GM21515 (cell line): ENCODE measurements around the gene FYN.
"Not testable (repeated sequence)": the region's sequence is repeated elsewhere in the genome, so short reads cannot be mapped to it uniquely, and the experiment has no call there.

ENCODE experiments used
- ATAC-seq: cut with Tn5 transposase; IDR thresholded peaks from one replicate; pipeline ENCODE4 v1.9.1; 2021; ENCODE audit not compliant: unreplicated experiment

Gene FYN

GRCh38 chr6:111873178-111874024 is at the start of gene FYN:
FYN (minus strand) TSS chr6:111873452; CDS start chr6:111720051, 153,401 bp downstream.
- peak; percentile 99 for ATAC-seq

- no peak for ATAC-seq
Measured at GRCh38 chr6:111922454-111923297, 49.4 kb upstream of the FYN start.

- ATAC-seq, result no peak
Measured at GRCh38 chr6:111921103-111921502, 47.9 kb upstream of the FYN start.

GRCh38 chr6:111920578-111920977 is 47.3 kb upstream of the FYN start:
- ATAC-seq, result no peak

- no peak for ATAC-seq
Measured at GRCh38 chr6:111918825-111919224, 45.6 kb upstream of the FYN start.

GRCh38 chr6:111916747-111917146 is 43.5 kb upstream of the FYN start:
- ATAC-seq, result no peak

- ATAC-seq, result no peak
Measured at GRCh38 chr6:111914617-111915016, 41.4 kb upstream of the FYN start.

- no peak for ATAC-seq
Measured at GRCh38 chr6:111912904-111913303, 39.7 kb upstream of the FYN start.

- no peak for ATAC-seq
Measured at GRCh38 chr6:111911428-111911827, 38.2 kb upstream of the FYN start.

- ATAC-seq, result no peak
Measured at GRCh38 chr6:111909238-111909637, 36.0 kb upstream of the FYN start.

GRCh38 chr6:111908365-111908764 is 35.1 kb upstream of the FYN start:
- not testable (repeated sequence) for ATAC-seq

- no peak for ATAC-seq
Measured at GRCh38 chr6:111900735-111901134, 27.5 kb upstream of the FYN start.

- ATAC-seq, result no peak
Measured at GRCh38 chr6:111899531-111899930, 26.3 kb upstream of the FYN start.

GRCh38 chr6:111898452-111898851 is 25.2 kb upstream of the FYN start:
- no peak for ATAC-seq

- ATAC-seq, result no peak
Measured at GRCh38 chr6:111894951-111895350, 21.7 kb upstream of the FYN start.

GRCh38 chr6:111894272-111894671 is 21.0 kb upstream of the FYN start:
- ATAC-seq, result no peak

GRCh38 chr6:111892431-111892830 is 19.2 kb upstream of the FYN start:
- ATAC-seq, result no peak

GRCh38 chr6:111890988-111891387 is 17.7 kb upstream of the FYN start:
- ATAC-seq, result no peak

GRCh38 chr6:111888928-111889695 is 15.9 kb upstream of the FYN start:
- ATAC-seq, result no peak

GRCh38 chr6:111886793-111887192 is 13.5 kb upstream of the FYN start:
- ATAC-seq, result not testable (repeated sequence)

GRCh38 chr6:111885373-111886027 is 12.2 kb upstream of the FYN start:
- ATAC-seq, result no peak
